Caco-2 (cell line): ENCODE measurements around the gene P2RX1. TPM values are rescaled to one million over a fixed set of nuclear protein-coding genes. Genes with fewer than 3 reads are reported as not detected.
A peak's percentile ranks its signal among the peaks of the same experiment; 100 is the strongest.

Experiments
- BruUV-seq: library from RNA; stranded (reverse); fragments of 400-500 nt; replicated peaks from 2 replicates; lab custom pipeline; 2021; lab: Mats Ljungman, UMichigan
- CTCF ChIA-PET: fragments of 300-600 bp; sonication (Branson Sonifier 250); formaldehyde crosslinking; loops from one replicate; lab custom pipeline; 2022; ENCODE audit warnings: antibody characterized with exemption; lab: Charles Lee
- POLR2A ChIA-PET: fragments of 300-600 bp; sonication (Branson Sonifier 250); formaldehyde crosslinking; loops from one replicate; lab custom pipeline; 2022; ENCODE audit warnings: antibody characterized with exemption; lab: Charles Lee
- DNase-seq, 2 experiments: peaks; one replicate each; pipeline versions ENCODE4 v3.0.0 to v3.0.0-alpha.2; 2020 to 2022
- H3K27me3 ChIP-seq: replicated peaks from 2 replicates; pipeline ENCODE4 v1.6.0; 2011; ENCODE audit warnings: low read length; ENCODE audit not compliant: control insufficient read depth, insufficient read depth
- H3K36me3 ChIP-seq: 2 replicates; pipeline ENCODE4 v1.5.1; 2011; ENCODE audit warnings: low read length; ENCODE audit not compliant: control insufficient read depth, insufficient read depth
- H3K4me1 ChIP-seq: fragments of 250-450 bp; sonication (Bioruptor Pico); 2 replicates; pipeline ENCODE4 v1.5.1; 2020; ENCODE audit warnings: mild to moderate bottlenecking
- H3K4me3 ChIP-seq: 2 replicates; pipeline ENCODE4 v1.5.1; 2011; ENCODE audit warnings: low read depth, mild to moderate bottlenecking, control low read depth, low read length
- H3K9me3 ChIP-seq: fragments of 250-450 bp; sonication (Bioruptor Pico); 2 replicates; pipeline ENCODE4 v1.5.1; 2020; ENCODE audit warnings: mild to moderate bottlenecking, moderate library complexity
- H3K27ac Mint-ChIP-seq: one replicate; pipeline ENCODE4 v1.8.0; 2022; ENCODE audit warnings: mixed read lengths; ENCODE audit not compliant: unreplicated experiment
- H3K27me3 Mint-ChIP-seq: one replicate; pipeline ENCODE4 v1.8.0; 2022; ENCODE audit warnings: mixed read lengths; ENCODE audit not compliant: insufficient read depth, unreplicated experiment
- H3K36me3 Mint-ChIP-seq: one replicate; pipeline ENCODE4 v1.8.0; 2022; ENCODE audit warnings: mild to moderate bottlenecking, mixed read lengths; ENCODE audit not compliant: insufficient read depth, unreplicated experiment
- H3K4me1 Mint-ChIP-seq: one replicate; pipeline ENCODE4 v1.8.0; 2022; ENCODE audit warnings: low read depth, mixed read lengths; ENCODE audit not compliant: unreplicated experiment
- H3K4me3 Mint-ChIP-seq: one replicate; pipeline ENCODE4 v1.8.0; 2022; ENCODE audit warnings: mild to moderate bottlenecking, moderate library complexity, mixed read lengths; ENCODE audit not compliant: unreplicated experiment
- H3K9me3 Mint-ChIP-seq: one replicate; pipeline ENCODE4 v1.8.0; 2022; ENCODE audit warnings: mixed read lengths; ENCODE audit not compliant: unreplicated experiment
- intact Hi-C: fragments of 100-400 bp; cut with micrococcal nuclease; formaldehyde crosslinking; loops from one replicate; pipeline ENCODE4 v1.10.0; 2022; ENCODE audit not compliant: unreplicated experiment
- total RNA-seq: library from RNA; stranded (reverse); gene quantifications from 2 replicates; pipeline ENCODE4 v1.2.3, GENCODE V29; 2022
- TF ChIP-seq, protein P1 (sequence below), 2 experiments: fragments of 200-600 bp in 1 of 2; IDR thresholded peaks; 1 replicate in 1 of 2; 2 replicates in 1 of 2; pipeline versions ENCODE4 v1.5.1 to v1.8.0; 2011 to 2022; ENCODE audit warnings: antibody characterized with exemption in 1 of 2, control low read depth in 1 of 2, inconsistent platforms in 1 of 2, low read depth in 1 of 2, low read length in 1 of 2, mild to moderate bottlenecking in 1 of 2, moderate library complexity in 1 of 2; ENCODE audit not compliant: insufficient read depth in 1 of 2, severe bottlenecking in 1 of 2, unreplicated experiment in 1 of 2

P2RX1 gene
- total RNA-seq, 1 experiment from 2014 or later, result 0.23 TPM

DNA sequence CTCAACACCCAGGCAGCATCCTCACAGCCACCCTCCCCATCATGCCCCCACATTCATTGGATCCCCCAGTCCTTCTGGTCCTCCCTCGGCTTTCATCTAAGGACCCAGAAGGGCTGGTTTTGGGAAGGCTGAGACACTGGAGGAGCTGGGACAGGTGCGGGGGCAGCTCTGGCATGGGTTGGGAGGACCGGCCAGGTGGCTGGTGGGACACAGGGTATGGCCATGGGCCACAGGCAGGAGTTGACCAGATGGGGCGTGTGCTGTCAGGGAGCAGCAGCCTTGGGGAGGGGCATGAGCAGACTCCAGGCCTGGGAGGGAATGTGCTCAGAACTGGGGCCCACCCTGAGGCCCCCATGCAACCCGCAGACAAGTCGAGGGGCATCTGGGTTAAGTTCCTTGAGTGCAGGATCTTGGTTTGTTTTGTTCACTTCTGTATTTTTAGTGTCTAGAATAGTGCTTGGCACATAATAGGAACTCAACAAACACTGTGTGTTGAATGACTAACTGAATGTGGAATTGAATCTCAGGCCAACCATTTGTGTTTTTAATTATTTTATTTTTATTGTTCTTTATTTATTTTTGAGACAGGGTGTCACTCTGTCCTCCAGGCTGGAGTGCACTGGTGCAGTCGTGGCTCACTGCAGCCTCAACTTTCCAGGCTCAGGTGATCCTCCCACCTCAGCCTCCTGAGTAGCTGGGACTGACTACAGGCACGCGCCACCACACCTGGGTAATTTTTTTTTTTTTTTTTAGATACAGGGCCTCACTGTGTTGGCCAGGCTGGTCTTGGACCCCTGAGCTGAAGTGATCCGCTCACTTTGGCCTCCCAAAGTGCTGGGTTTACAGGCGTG, 5.6 kb downstream of the P2RX1 start:
- no TSS peak for BruUV-seq
- intact Hi-C loops, result no loop called here
- H3K4me3 Mint-ChIP-seq, result no peak overlapping the region
- no peaks in the 10 kb centered on the region for H3K27me3 Mint-ChIP-seq
- ChIA-PET POLR2A (no interaction called here), CTCF (no interaction called here)
- Histone ChIP-seq H3K36me3 (no peaks in the 10 kb centered on the region), H3K4me3 (no peak overlapping the region), H3K4me1 (no peaks in the 10 kb centered on the region), H3K9me3 (no peaks in the 10 kb centered on the region), H3K27me3 (no peaks in the 10 kb centered on the region)
- TF ChIP-seq, protein P1, sequence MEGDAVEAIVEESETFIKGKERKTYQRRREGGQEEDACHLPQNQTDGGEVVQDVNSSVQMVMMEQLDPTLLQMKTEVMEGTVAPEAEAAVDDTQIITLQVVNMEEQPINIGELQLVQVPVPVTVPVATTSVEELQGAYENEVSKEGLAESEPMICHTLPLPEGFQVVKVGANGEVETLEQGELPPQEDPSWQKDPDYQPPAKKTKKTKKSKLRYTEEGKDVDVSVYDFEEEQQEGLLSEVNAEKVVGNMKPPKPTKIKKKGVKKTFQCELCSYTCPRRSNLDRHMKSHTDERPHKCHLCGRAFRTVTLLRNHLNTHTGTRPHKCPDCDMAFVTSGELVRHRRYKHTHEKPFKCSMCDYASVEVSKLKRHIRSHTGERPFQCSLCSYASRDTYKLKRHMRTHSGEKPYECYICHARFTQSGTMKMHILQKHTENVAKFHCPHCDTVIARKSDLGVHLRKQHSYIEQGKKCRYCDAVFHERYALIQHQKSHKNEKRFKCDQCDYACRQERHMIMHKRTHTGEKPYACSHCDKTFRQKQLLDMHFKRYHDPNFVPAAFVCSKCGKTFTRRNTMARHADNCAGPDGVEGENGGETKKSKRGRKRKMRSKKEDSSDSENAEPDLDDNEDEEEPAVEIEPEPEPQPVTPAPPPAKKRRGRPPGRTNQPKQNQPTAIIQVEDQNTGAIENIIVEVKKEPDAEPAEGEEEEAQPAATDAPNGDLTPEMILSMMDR (IDR thresholded peaks at IDR 0.05; ENCODE audit: insufficient read depth in 1 of 2, low read depth in 1 of 2, low read length in 1 of 2, severe bottlenecking in 1 of 2, unreplicated experiment in 1 of 2), result no peak
- DNase-seq, result no peak
- no peak overlapping the region for H3K27ac Mint-ChIP-seq
- no peaks in the 10 kb centered on the region for H3K9me3 Mint-ChIP-seq
- H3K36me3 Mint-ChIP-seq, result no peaks in the 10 kb centered on the region
- no peaks in the 10 kb centered on the region for H3K4me1 Mint-ChIP-seq

DNA sequence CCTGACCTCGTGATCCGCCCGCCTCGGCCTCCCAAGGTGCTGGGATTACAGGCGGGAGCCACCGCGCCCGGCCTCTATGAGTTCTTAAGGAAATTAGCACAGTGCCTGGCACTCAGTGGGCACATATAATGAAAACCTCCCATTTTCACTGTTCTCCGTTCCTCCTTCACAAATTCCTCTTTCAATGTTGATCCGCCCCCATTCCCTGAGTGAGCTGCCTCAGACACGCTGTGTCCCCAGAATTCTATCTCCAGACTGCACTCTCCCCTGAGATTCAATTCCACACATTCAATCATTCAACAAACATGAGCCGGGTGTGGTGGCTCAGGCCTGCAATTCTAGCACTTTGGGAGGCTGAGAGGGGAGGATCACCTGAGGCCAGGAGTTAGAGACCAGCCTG, 7.0 kb downstream of the P2RX1 start:
- no peaks in the 10 kb centered on the region for H3K4me1 ChIP-seq
- no peaks in the 10 kb centered on the region for H3K27me3 ChIP-seq
- Mint-ChIP-seq H3K4me3 (no peak overlapping the region), H3K9me3 (no peaks in the 10 kb centered on the region), H3K36me3 (no peaks in the 10 kb centered on the region), H3K27me3 (no peaks in the 10 kb centered on the region), H3K27ac (no peak overlapping the region), H3K4me1 (no peaks in the 10 kb centered on the region)
- BruUV-seq, result no TSS peak
- intact Hi-C loops, result no loop called here
- H3K4me3 ChIP-seq, result no peak overlapping the region
- TF ChIP-seq, protein P1 (IDR thresholded peaks at IDR 0.05; ENCODE audit: insufficient read depth in 1 of 2, low read depth in 1 of 2, low read length in 1 of 2, severe bottlenecking in 1 of 2, unreplicated experiment in 1 of 2), result no peak
- no peaks in the 10 kb centered on the region for H3K9me3 ChIP-seq
- ChIA-PET POLR2A (no interaction called here), CTCF (no interaction called here)
- H3K36me3 ChIP-seq, result no peaks in the 10 kb centered on the region
- no peak for DNase-seq

DNA sequence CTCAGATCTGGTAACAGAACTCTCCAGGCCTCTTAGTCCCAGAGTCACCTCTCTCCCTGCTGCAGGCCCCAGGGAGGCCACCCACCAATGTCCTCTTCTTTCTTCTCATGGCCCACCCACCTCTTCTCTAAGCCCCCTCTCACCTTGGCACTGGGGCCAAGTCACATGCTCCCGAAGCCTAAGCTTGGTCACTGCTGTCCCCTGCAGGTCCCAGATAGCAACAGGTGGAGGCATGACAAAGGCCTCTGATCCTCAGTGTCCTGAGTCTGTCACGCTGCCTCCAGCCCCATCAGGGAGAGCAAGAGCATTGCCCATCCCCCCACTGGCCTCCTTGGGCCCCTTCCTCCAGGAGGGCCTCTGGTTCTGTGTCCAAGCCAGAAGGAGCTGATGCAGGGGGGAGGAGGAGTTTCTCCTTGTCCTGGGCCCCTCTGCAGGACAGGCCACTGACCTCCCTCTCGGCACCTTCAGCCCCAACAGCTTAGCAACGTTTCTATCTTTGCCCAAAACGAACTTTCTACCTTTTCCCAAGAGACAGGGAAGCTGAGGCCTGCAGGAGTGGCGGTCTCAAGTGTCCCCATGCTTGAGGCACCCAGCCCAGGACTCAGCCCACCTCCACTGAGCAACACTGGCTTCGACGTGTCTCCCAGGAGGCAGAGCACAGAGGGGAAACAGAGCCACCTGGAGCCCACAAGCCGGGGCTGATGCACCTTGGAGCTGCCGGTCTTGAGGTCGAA, 8.6 kb downstream of the P2RX1 start:
- no peaks in the 10 kb centered on the region for H3K27me3 ChIP-seq
- peak in 1 of 2 experiments; percentile 6 for DNase-seq
- ChIA-PET POLR2A (no interaction called here), CTCF (interaction anchor here (0.7 kb wide), 1 partner anchor 42 kb away, joined by 3 read pairs; no protein-coding TSS in a partner anchor)
- TF ChIP-seq, protein P1 (IDR thresholded peaks at IDR 0.05; ENCODE audit: insufficient read depth in 1 of 2, low read depth in 1 of 2, low read length in 1 of 2, severe bottlenecking in 1 of 2, unreplicated experiment in 1 of 2), result peak in 1 of 2 experiments; percentile 30
- H3K4me3 ChIP-seq, result no peak overlapping the region
- intact Hi-C loops, result no loop called here
- H3K9me3 ChIP-seq, result no peaks in the 10 kb centered on the region
- Mint-ChIP-seq H3K27me3 (no peaks in the 10 kb centered on the region), H3K36me3 (no peaks in the 10 kb centered on the region), H3K4me1 (no peaks in the 10 kb centered on the region), H3K27ac (no peak overlapping the region), H3K9me3 (no peaks in the 10 kb centered on the region), H3K4me3 (no peak overlapping the region)
- BruUV-seq, result no TSS peak
- H3K36me3 ChIP-seq, result no peaks in the 10 kb centered on the region
- no peaks in the 10 kb centered on the region for H3K4me1 ChIP-seq
